GM10266 (cell line): ENCODE results near the gene OOSP4A.
"Not testable (repeated sequence)": the region's sequence is repeated elsewhere in the genome, so short reads cannot be mapped to it uniquely, and the experiment has no call there.

ENCODE experiments used
- DNase-seq: peaks from one replicate; pipeline ENCODE4 v3.0.0; 2012; ENCODE audit errors: extremely low spot score
- CTCF ChIP-seq: IDR thresholded peaks from 2 replicates; pipeline ENCODE4 v1.5.1; 2012; ENCODE audit warnings: mild to moderate bottlenecking, low read depth; ENCODE audit not compliant: control insufficient read depth, insufficient read depth; ENCODE audit errors: missing control alignments

Gene OOSP4A

DNA sequence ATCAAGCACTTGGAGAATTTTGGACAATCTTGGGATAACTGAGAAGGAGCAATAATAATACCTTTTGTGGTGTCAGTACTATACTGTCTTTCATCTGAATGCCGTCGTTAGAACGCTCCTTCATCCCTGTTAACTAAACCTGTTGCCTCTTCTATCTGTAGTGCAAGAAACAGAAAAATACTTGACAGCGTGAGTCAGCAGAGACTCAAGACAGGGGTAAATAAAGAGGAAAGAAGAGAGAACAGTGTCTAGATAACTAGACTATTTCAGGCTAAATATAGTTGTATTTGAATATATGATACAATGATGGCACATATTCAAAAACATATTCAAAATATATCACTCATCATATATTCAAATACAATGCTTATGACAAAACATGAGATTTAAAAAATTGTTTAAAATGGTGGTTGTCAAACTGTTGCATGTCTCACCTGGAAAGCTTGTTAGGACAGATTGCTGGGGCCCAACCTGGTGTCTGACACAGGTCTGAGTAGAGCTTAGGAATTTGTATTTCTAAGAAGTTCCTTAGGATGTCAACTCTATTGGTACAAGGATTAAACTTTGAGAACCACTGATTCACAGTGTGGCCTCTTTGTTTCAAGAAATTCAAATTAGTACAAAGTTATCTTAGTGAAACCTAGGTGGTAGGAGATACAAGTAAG is 17.4 kb downstream of the OOSP4A start:
- no peak for DNase-seq
- TF ChIP-seq CTCF: no peak

DNA sequence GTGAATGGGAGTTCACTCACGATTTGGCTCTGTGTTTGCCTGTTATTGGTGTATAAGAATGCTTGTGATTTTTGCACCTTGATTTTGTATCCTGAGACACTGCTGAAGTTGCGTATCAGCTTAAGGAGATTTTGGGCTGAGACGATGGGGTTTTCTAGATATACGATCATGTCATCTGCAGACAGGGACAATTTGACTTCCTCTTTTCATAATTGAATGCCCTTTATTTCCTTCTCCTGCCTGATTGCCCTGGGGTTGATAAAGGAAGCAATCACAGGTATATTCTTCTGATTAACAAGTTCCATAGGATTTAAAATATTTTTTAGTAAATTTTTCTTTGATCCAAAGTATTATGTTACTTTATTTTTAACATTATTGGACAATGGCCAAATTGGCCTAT is 18.2 kb downstream of the OOSP4A start:
- DNase-seq: not testable (repeated sequence)

GRCh38 chr11:59983212-59983611 is 19.4 kb downstream of the OOSP4A start:
- no peak for TF ChIP-seq CTCF
- DNase-seq: no peak

DNA sequence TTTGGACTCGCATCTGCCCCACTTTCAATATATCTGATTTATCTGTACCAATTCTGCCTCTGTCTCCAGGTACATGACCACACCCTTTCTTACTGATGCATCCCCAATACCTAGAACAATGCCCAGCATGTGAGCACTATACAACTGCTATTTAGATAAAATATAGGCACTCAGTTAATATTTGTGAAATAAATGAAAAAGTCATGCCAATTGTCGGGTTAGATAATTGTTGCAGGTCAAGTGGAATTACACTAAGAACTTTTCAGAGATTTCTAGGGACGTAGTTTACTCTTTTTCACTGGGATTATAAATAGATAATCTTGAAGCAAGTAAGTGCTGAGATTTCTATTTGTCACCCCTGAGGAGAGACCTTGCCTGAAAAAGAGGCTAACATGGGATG is 20.5 kb downstream of the OOSP4A start:
- no peak for TF ChIP-seq CTCF
- DNase-seq: no peak

GRCh38 chr11:59990421-59990820 is 26.6 kb downstream of the OOSP4A start:
- TF ChIP-seq CTCF: no peak
- DNase-seq: no peak

DNA sequence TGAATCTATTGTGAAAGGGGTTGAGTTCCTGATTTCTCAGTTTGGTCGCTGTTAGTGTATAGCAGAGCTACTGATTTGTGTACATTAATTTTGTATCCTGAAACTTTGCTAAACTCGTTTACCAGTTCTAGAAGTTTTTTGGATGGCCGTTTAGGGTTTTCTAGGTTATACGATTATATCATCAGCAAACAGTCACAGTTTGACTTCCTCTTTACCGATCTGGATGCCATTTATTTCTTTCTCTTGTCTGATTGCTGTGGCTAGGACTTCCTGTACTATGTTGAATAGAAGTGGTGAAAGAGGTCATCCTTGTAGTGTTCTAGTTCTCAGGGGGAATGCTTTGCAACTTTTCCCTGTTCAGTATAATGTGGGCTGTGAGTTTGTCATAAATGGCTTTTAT is 28.6 kb downstream of the OOSP4A start:
- TF ChIP-seq CTCF: no peak
- no peak for DNase-seq

DNA sequence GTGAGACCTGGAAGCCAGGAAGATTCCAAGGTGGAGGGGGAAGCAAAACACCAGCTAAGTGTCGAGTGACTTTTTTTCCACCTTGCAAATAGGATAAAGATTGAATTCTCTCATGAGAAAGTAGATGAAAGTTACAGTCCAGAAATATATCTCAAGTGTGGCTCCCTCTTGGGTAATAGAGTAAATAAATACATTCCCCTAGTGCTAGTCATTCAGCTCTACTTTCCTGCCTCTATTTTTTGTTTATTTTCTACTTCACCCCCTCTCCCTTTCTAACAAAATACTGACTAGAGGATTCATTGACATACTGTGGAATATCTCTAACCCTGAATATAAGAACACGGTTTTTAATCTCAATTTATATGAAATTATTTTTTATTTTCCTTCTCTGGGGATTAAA is 34.0 kb downstream of the OOSP4A start:
- no peak for TF ChIP-seq CTCF
- DNase-seq: no peak

DNA sequence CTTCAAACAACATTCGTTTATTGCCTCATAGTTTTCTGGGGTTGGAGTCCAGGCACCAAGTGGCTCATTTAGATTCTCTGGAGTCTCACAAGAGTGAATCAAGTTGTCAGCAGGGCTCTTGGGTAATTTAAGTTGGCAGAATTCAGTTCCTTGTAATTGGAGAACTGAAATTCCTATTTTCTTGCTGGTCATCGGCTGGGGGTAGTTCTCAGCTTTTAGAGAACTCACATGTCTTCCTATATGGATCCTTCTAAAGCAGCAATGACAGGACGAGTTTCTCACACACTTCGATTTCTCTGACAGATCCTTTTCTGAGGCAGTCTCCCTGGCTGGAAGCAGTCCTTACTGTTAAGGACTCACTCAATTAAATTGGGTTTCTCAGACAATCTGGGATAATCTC is 35.9 kb downstream of the OOSP4A start:
- TF ChIP-seq CTCF: no peak

More for the DNA sequence above, 35.9 kb downstream of the OOSP4A start:
- DNase-seq: no peak
